Kidney epithelial cell (primary cell): ENCODE results near the gene UBXN10. TPM values are rescaled to one million over a fixed set of nuclear protein-coding genes. Genes with fewer than 3 reads are reported as not detected.
"Not testable (repeated sequence)": the region's sequence is repeated elsewhere in the genome, so short reads cannot be mapped to it uniquely, and the experiment has no call there.

Source experiments
- DNase-seq: peaks from one replicate; pipeline ENCODE4 v3.0.0-alpha.2; 2010; ENCODE audit warnings: low read depth
- H3K27me3 ChIP-seq: 2 replicates; pipeline ENCODE4 v1.6.0; 2011; ENCODE audit warnings: low read length; ENCODE audit not compliant: control insufficient read depth, insufficient read depth
- H3K36me3 ChIP-seq: 2 replicates; pipeline ENCODE4 v1.5.1; 2011; ENCODE audit warnings: low read length; ENCODE audit not compliant: control insufficient read depth, insufficient read depth
- H3K4me3 ChIP-seq: 2 replicates; pipeline ENCODE4 v1.5.1; 2011; ENCODE audit warnings: low read depth, mild to moderate bottlenecking, control low read depth, low read length
- total RNA-seq: library from RNA; depleted of rRNA; stranded (reverse); fragments of >200 nt; gene quantifications from 2 replicates; pipeline ENCODE4 v1.2.3, GENCODE V29; 2015
- TF ChIP-seq, protein P1 (sequence below): IDR thresholded peaks from 2 replicates; pipeline ENCODE4 v1.5.1; 2011; ENCODE audit warnings: mild to moderate bottlenecking, moderate library complexity, low read length, control low read depth, inconsistent platforms; ENCODE audit not compliant: insufficient read depth, poor library complexity, severe bottlenecking

UBXN10 gene
- total RNA-seq, 1 donor from 2014 or later, result 1.6 TPM

DNA sequence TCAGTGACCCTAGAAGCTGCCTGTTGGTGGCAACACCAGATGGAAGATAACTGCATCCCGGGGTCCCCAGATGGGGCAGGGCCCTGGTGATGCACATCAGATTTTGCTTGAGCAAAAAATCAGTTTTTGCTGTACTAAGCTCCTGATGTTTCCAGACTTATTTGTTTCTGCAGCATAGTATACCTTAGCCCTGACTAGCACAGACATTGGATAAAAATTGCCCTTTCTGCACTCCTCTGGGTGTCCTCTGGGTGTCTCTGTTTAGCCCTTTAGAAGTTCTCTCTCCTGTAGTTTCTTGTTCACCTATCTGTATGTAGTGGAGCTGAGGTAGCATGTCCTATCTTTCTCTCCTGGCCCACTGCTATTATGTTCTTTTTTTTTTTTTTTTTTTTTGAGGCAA is 30.7 kb downstream of the UBXN10 start:
- Histone ChIP-seq H3K36me3 (no peaks in the 10 kb centered on the region), H3K27me3 (no peaks in the 10 kb centered on the region), H3K4me3 (no peak overlapping the region)
- TF ChIP-seq, protein P1, sequence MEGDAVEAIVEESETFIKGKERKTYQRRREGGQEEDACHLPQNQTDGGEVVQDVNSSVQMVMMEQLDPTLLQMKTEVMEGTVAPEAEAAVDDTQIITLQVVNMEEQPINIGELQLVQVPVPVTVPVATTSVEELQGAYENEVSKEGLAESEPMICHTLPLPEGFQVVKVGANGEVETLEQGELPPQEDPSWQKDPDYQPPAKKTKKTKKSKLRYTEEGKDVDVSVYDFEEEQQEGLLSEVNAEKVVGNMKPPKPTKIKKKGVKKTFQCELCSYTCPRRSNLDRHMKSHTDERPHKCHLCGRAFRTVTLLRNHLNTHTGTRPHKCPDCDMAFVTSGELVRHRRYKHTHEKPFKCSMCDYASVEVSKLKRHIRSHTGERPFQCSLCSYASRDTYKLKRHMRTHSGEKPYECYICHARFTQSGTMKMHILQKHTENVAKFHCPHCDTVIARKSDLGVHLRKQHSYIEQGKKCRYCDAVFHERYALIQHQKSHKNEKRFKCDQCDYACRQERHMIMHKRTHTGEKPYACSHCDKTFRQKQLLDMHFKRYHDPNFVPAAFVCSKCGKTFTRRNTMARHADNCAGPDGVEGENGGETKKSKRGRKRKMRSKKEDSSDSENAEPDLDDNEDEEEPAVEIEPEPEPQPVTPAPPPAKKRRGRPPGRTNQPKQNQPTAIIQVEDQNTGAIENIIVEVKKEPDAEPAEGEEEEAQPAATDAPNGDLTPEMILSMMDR, result peak; percentile 31
- DNase-seq, result no peak

DNA sequence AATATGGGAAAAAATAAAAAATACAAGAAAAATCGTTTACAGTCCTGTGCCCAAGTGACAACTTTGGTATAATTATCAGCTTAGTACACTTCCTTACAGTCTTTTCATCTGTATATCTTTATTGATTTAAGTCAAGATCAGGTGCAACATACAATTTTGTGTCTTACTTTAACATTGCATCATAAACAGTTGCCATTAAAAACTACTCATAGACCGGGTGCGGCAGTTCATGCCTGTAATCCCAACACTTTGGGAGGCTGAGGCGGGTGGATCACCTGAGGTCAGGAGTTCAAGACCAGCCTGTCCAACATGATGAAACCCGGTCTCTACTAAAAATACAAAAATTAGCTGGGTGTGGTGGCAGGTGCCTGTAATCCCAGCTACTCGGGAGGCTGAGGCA is 33.2 kb downstream of the UBXN10 start:
- DNase-seq, H3K4me3 ChIP-seq, H3K27me3 ChIP-seq, H3K36me3 ChIP-seq: not testable (repeated sequence)

DNA sequence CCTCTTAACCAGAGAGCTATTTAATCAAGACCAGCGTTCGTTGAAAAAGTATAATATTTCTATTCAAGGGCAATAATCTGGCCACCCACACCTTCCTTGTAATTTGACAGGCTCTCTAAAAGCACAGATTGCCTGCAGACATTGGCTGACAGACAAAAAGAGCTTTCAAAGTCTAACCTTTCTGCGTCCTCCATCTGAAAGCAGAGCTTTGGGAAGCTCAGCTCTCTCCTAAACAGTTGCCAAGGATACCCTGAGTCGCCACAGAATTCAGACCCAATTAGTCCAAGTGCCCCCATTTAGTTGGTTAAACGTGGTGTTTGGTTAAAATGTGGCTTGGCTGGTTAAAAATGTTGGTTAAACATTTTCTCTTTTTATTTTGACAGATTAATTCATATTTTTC is 34.1 kb downstream of the UBXN10 start:
- TF ChIP-seq, protein P1, result no peak
- Histone ChIP-seq H3K27me3 (no peaks in the 10 kb centered on the region), H3K4me3 (no peak overlapping the region), H3K36me3 (no peaks in the 10 kb centered on the region)
- no peak for DNase-seq

DNA sequence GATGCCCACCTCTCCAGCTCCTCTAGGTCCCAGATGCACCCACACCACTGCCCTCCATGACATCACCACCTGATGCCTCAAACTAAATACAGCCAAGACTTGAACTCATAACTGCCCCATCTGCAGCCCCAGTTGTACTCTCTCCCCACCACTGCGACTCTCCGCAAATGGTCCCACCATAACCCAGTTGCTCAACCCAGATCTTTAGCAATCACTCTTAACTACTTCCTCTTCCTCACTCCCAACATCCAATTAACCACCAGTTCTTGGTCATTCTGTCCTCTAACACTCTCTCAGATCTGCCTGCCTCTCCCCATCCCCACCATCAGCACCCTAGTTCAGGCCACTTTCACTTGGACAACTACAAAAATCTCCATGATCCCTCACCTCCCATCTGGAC is 37.2 kb downstream of the UBXN10 start:
- no peak for DNase-seq
- Histone ChIP-seq H3K36me3 (no peaks in the 10 kb centered on the region), H3K27me3 (peaks cover 2% of the 10 kb centered on the region), H3K4me3 (no peak overlapping the region)
- TF ChIP-seq, protein P1, result no peak

DNA sequence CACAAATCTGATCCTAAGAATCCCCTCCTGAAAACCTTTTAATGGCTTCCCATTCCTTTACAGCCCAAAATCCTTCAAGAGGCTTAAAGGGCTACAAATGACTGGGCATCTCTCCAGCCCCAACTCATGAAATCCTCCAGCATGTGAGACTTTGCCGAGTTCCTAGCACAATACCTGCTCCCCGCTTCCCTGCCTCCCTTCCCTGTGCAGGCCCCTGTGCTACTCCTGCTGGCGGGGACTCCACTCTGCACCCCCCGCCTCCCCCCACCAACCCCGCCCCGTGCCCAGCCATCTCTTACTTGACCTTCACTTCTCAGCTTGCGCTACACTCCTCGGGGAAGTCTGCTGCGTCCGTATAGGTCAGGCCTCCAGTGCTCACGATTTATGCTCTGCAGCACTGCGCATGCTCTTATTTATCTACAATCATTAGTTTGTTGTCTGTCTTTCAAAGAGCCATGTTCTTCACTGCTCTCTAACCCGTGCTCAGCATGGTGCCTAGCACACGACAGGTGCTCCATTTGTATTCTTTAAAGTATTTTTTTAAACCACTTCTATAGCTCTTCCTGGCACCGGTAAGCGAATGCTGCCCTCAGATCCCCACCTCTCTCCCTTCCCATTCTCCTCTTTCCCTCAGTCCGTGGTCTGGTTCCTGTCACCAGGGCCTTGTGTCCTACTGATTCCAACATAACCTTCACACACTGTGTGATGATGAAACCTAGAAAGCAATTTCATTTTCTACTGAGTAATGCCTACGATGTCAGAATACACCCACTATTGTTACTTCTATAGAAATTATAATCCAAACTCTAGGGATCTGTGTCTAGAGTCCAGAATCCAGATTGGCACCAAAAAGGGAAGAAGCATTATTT is 37.9 kb downstream of the UBXN10 start:
- H3K27me3 ChIP-seq, result peaks cover 5% of the 10 kb centered on the region
- H3K4me3 ChIP-seq, result no peak overlapping the region
- no peak for DNase-seq
- TF ChIP-seq, protein P1, result no peak
- no peaks in the 10 kb centered on the region for H3K36me3 ChIP-seq

DNA sequence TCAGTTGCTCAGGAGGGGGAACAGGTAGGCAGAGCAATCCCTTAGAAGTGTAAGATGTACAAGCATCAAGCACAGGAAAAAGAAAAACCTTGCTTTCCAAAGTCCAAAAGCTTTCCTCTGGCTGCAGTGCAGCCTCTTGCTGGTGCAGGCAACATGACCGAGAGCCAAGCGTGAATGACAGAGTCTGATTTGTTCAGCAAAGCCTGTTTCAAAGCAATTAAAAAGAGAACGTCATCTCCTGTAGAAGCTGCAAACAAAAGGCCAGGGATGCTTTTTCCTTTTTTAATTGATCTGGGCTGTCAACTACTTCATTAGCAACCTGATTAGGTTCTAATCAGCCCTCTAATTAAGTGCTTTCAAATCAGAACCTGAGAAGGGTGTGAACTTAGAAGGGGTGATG is 38.6 kb downstream of the UBXN10 start:
- Histone ChIP-seq H3K4me3 (no peak overlapping the region), H3K27me3 (peaks cover 5% of the 10 kb centered on the region), H3K36me3 (no peaks in the 10 kb centered on the region)
- TF ChIP-seq, protein P1, result no peak
- no peak for DNase-seq
